OCI-LY7 (cell line): ENCODE data around the gene NHP2.

Experiments
- CTCF ChIP-seq: fragments of 200-600 bp; sonication (generic); conservative IDR thresholded peaks from 2 replicates; pipeline ENCODE4 v1.5.1; 2014; ENCODE audit warnings: mild to moderate bottlenecking, antibody characterized with exemption, low read length, moderate library complexity, mixed read lengths
- EZH2phosphoT487 ChIP-seq: fragments of 200-600 bp; sonication (generic); IDR thresholded peaks from 2 replicates; pipeline ENCODE4 v1.6.1; 2018; ENCODE audit warnings: low read depth, borderline replicate concordance, mild to moderate bottlenecking, mixed run types, antibody characterized with exemption, low read length, moderate library complexity, mixed read lengths

- TF ChIP-seq CTCF (no peak), EZH2phosphoT487 (no peak)
Measured at GRCh38 chr5:178202541-178202940, 48.9 kb upstream of the NHP2 start.
